ENCODE measurements around the gene IL32.
A peak's percentile ranks its signal among the peaks of the same experiment; 100 is the strongest.

IL32 gene

GRCh38 chr16:3065069-3065741, at the start of gene IL32:
TSS of gene IL32 (plus strand) at chr16:3065640. CDS start at chr16:3065812, 172 bp downstream.
- peak; percentile 54 for DNase-seq

- DNase-seq, result no peak
Measured at GRCh38 chr16:3015865-3016521, 49.4 kb upstream of the IL32 start.

GRCh38 chr16:3017344-3017743, 48.1 kb upstream of the IL32 start:
- no peak for DNase-seq

GRCh38 chr16:3017794-3018506, 47.5 kb upstream of the IL32 start, which contains the start of gene CLDN6:
TSS of gene CLDN6 (minus strand) at chr16:3018183. CDS start at chr16:3016021, 2,162 bp downstream.
- DNase-seq, result no peak

GRCh38 chr16:3019594-3020246, 45.7 kb upstream of the IL32 start:
- no peak for DNase-seq

- peak; percentile 89 for DNase-seq
Measured at GRCh38 chr16:3020247-3020603, 45.2 kb upstream of the IL32 start, which contains the start of gene TNFRSF12A. TSS of gene TNFRSF12A (plus strand) at chr16:3020368. CDS start at chr16:3020398, 30 bp downstream.

- peak; percentile 78 for DNase-seq
Measured at GRCh38 chr16:3020604-3021448, 44.6 kb upstream of the IL32 start.

- peak; percentile 82 for DNase-seq
Measured at GRCh38 chr16:3021449-3022207, 43.8 kb upstream of the IL32 start.

GRCh38 chr16:3022208-3022683, 43.2 kb upstream of the IL32 start:
- peak; percentile 83 for DNase-seq

- DNase-seq, result no peak
Measured at GRCh38 chr16:3022684-3023414, 42.6 kb upstream of the IL32 start.

- peak; percentile 57 for DNase-seq
Measured at GRCh38 chr16:3023415-3023668, 42.1 kb upstream of the IL32 start.

- peak; percentile 98 for DNase-seq
Measured at GRCh38 chr16:3023669-3024478, 41.6 kb upstream of the IL32 start, which contains the start of the genes HCFC1R1 and THOC6. TSS of gene HCFC1R1 (minus strand) at chr16:3023942. CDS start at chr16:3023941, 1 bp downstream. TSS of gene THOC6 (plus strand) at chr16:3024035. CDS start at chr16:3024327, 292 bp downstream.

- DNase-seq, result no peak
Measured at GRCh38 chr16:3025032-3026002, 40.1 kb upstream of the IL32 start.

- DNase-seq, result no peak
Measured at GRCh38 chr16:3026003-3026378, 39.4 kb upstream of the IL32 start.

GRCh38 chr16:3026609-3027488, 38.6 kb upstream of the IL32 start:
- DNase-seq, result no peak

GRCh38 chr16:3027489-3027795, 38.0 kb upstream of the IL32 start:
- DNase-seq, result no peak

- peak; percentile 92 for DNase-seq
Measured at GRCh38 chr16:3027983-3028715, 37.3 kb upstream of the IL32 start.

Data from DMS53 (cell line).